HG03097 (cell line): ENCODE measurements around the gene RGS16.

Source experiments
- ATAC-seq: cut with Tn5 transposase; IDR thresholded peaks from one replicate; pipeline ENCODE4 v1.9.1; 2021; ENCODE audit not compliant: unreplicated experiment, low FRiP score

RGS16 gene

GRCh38 chr1:182630586-182630985 lies 26.4 kb upstream of the RGS16 start:
- ATAC-seq: no peak

- ATAC-seq: peak; percentile 53
Observed at GRCh38 chr1:182629499-182630096, 25.4 kb upstream of the RGS16 start.

- ATAC-seq: no peak
Observed at GRCh38 chr1:182629080-182629479, 24.9 kb upstream of the RGS16 start.

GRCh38 chr1:182628657-182629056 lies 24.5 kb upstream of the RGS16 start:
- no peak for ATAC-seq

GRCh38 chr1:182627622-182628021 lies 23.4 kb upstream of the RGS16 start:
- no peak for ATAC-seq

GRCh38 chr1:182626527-182626926 lies 22.3 kb upstream of the RGS16 start:
- no peak for ATAC-seq

GRCh38 chr1:182625719-182626504 lies 21.7 kb upstream of the RGS16 start:
- ATAC-seq: no peak

GRCh38 chr1:182625024-182625423 lies 20.8 kb upstream of the RGS16 start:
- ATAC-seq: no peak

- no peak for ATAC-seq
Observed at GRCh38 chr1:182624577-182624976, 20.4 kb upstream of the RGS16 start.

GRCh38 chr1:182622901-182623528 lies 18.8 kb upstream of the RGS16 start:
- no peak for ATAC-seq

- no peak for ATAC-seq
Observed at GRCh38 chr1:182621906-182622305, 17.7 kb upstream of the RGS16 start.

GRCh38 chr1:182620924-182621585 lies 16.9 kb upstream of the RGS16 start:
- no peak for ATAC-seq

GRCh38 chr1:182617734-182618351 lies 13.7 kb upstream of the RGS16 start:
- no peak for ATAC-seq

- ATAC-seq: no peak
Observed at GRCh38 chr1:182617014-182617429, 12.8 kb upstream of the RGS16 start.

- ATAC-seq: peak; percentile 73
Observed at GRCh38 chr1:182616130-182617013, 12.2 kb upstream of the RGS16 start.

GRCh38 chr1:182615468-182616129 lies 11.4 kb upstream of the RGS16 start:
- ATAC-seq: peak; percentile 27

GRCh38 chr1:182614796-182615454 lies 10.7 kb upstream of the RGS16 start:
- peak; percentile 29 for ATAC-seq

- no peak for ATAC-seq
Observed at GRCh38 chr1:182611787-182612186, 7.6 kb upstream of the RGS16 start.

GRCh38 chr1:182611326-182611725 lies 7.1 kb upstream of the RGS16 start:
- no peak for ATAC-seq
